Peyer's patch (tissue), 4 donors: ENCODE measurements around the gene UBE2D3. TPM values are rescaled to one million over a fixed set of nuclear protein-coding genes. Genes with fewer than 3 reads are reported as not detected.
A peak's percentile ranks its signal among the peaks of the same experiment; 100 is the strongest.

Experiments
- DNase-seq, 3 donors: peaks; one replicate each; pipeline ENCODE4 v3.0.0-alpha.2; 2017 to 2019
- H3K27ac ChIP-seq, 4 donors: fragments of 200-600 bp; sonication (generic); one replicate each; pipeline ENCODE4 v1.5.1; 2016 to 2019
- H3K27me3 ChIP-seq, 2 donors: fragments of 200-600 bp; sonication (generic); one replicate each; pipeline ENCODE4 v1.5.1; 2019
- H3K36me3 ChIP-seq, 3 donors: fragments of 200-600 bp; sonication (generic); one replicate each; pipeline ENCODE4 v1.5.1; 2016 to 2019
- H3K4me1 ChIP-seq, 4 donors: fragments of 200-600 bp; sonication (generic); one replicate each; pipeline ENCODE4 v1.5.1; 2016 to 2019
- H3K4me3 ChIP-seq, 4 donors: fragments of 200-600 bp; sonication (generic); 1 replicate in 3 of 4; 2 replicates in 1 of 4; pipeline ENCODE4 v1.5.1; 2016 to 2019; ENCODE audit warnings: mild to moderate bottlenecking in 1 of 4
- H3K9me3 ChIP-seq, 4 donors: fragments of 200-600 bp; sonication (generic); one replicate each; pipeline ENCODE4 v1.5.1; 2016 to 2019; ENCODE audit warnings: mild to moderate bottlenecking in 1 of 4
- POLR2A ChIP-seq, 2 donors: fragments of 450-650 bp; IDR thresholded peaks; one replicate each; pipeline ENCODE4 v1.5.1; 2017; ENCODE audit warnings: antibody characterized with exemption in 2 of 2, mild to moderate bottlenecking in 2 of 2, moderate library complexity in 2 of 2
- total RNA-seq, 4 donors: library from RNA; depleted of rRNA; stranded (reverse); fragments of >200 nt; gene quantifications; one replicate each; pipeline ENCODE4 v1.1.0, GENCODE V29; 2016
- TF ChIP-seq, protein P1 (sequence below), 6 experiments: fragments of 450-650 bp in 4 of 6; fragments of 200-600 bp in 2 of 6; sonication (generic) in 1 of 6; IDR thresholded peaks; one replicate each; pipeline ENCODE4 v1.5.1; 2017 to 2019; ENCODE audit warnings: antibody characterized with exemption in 6 of 6, mild to moderate bottlenecking in 3 of 6, moderate library complexity in 1 of 6

Gene UBE2D3
- total RNA-seq, 4 donors from 2014 or later, result 240 to 373 (median 308) TPM

DNA sequence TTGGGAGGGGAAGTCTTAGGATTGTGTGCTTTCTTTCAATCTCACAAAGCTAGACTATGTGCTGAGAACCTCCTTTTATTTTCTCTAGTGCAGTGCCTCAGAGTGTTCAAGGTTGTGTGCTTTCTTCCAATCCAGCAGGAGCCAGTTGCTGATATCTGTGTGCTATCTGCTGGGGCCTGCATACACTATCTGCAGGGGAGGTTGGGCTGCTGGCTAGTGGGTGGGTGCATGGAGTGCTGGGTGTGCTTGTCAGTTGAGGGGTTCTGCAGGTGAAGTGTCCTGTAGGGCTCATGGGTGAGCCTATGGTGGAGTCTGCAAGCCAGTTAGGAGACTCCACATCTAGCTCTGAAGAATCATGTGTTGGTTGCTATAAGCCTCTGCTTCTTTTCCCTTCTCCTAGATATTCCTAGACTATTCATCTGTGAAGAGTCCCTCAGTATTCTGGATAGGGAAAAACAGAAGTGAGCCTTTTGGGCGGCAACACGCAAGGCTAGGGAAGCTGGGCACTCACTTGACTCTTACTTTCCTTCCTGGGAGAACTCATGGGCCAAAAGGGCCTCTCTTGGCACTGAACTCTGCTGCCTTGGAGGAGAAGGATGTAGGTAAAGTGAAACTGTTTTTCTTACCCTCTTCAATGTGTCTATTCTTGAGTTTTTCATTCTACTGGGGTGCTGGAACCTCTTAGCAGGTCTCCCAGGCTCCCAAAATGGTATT, 33.4 kb upstream of the UBE2D3 start:
- Histone ChIP-seq H3K27ac (no peak overlapping the region), H3K4me1 (no peaks in the 10 kb centered on the region), H3K27me3 (no peaks in the 10 kb centered on the region), H3K36me3 (no peaks in the 10 kb centered on the region), H3K4me3 (no peak overlapping the region), H3K9me3 (peaks cover 0 to 4% (median 2%) of the 10 kb centered on the region in 4 donors)
- DNase-seq, result no peak
- no peak for TF ChIP-seq POLR2A (IDR thresholded peaks at IDR 0.05)
- TF ChIP-seq, protein P1, sequence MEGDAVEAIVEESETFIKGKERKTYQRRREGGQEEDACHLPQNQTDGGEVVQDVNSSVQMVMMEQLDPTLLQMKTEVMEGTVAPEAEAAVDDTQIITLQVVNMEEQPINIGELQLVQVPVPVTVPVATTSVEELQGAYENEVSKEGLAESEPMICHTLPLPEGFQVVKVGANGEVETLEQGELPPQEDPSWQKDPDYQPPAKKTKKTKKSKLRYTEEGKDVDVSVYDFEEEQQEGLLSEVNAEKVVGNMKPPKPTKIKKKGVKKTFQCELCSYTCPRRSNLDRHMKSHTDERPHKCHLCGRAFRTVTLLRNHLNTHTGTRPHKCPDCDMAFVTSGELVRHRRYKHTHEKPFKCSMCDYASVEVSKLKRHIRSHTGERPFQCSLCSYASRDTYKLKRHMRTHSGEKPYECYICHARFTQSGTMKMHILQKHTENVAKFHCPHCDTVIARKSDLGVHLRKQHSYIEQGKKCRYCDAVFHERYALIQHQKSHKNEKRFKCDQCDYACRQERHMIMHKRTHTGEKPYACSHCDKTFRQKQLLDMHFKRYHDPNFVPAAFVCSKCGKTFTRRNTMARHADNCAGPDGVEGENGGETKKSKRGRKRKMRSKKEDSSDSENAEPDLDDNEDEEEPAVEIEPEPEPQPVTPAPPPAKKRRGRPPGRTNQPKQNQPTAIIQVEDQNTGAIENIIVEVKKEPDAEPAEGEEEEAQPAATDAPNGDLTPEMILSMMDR (IDR thresholded peaks at IDR 0.05), result no peak

DNA sequence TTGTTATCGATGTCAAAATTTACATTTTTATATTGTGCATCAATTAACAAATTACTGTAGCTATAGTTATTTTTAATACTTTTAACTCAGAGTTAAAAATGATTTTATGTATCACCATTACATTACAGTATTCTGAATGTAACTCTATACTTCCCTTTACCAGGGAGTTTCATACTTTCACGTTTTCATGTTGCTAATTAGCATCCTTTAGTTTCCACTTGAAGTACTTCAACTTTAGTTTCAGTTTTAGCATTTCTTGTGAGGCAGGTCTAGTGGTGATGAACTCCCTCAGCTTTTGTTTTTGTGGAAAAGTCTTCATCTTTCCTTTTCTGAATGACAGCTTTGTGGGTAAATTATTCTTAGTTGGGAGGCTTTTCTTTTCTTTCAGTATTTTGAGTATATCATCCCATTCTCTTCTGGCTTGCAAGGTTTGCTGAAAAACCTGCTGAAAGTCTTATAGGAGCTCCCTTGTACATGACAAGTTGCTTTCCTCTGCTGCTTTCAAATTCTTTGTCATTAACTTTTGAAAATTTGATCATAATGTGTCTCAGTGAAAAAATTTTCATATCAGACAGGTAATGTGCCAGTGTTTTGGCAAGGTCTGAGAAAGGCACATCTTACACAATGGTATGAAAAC, 31.6 kb upstream of the UBE2D3 start:
- Histone ChIP-seq H3K4me1 (no peaks in the 10 kb centered on the region), H3K9me3 (peaks cover 0 to 4% (median 2%) of the 10 kb centered on the region in 4 donors), H3K27me3 (no peaks in the 10 kb centered on the region), H3K4me3 (no peak overlapping the region), H3K27ac (no peak overlapping the region), H3K36me3 (no peaks in the 10 kb centered on the region)
- TF ChIP-seq POLR2A (IDR thresholded peaks at IDR 0.05), result no peak
- TF ChIP-seq, protein P1 (IDR thresholded peaks at IDR 0.05), result no peak
- no peak for DNase-seq

- Histone ChIP-seq H3K9me3 (no peaks in the 10 kb centered on the region), H3K27me3 (no peaks in the 10 kb centered on the region), H3K4me1 (no peaks in the 10 kb centered on the region), H3K27ac (no peak overlapping the region), H3K4me3 (no peak overlapping the region), H3K36me3 (no peaks in the 10 kb centered on the region)
- no peak for DNase-seq
- no peak for TF ChIP-seq POLR2A (IDR thresholded peaks at IDR 0.05)
- TF ChIP-seq, protein P1 (IDR thresholded peaks at IDR 0.05), result no peak
These were observed 23.0 kb upstream of the UBE2D3 start for GRCh38 chr4:102850370-102850769.

- Histone ChIP-seq H3K9me3 (no peaks in the 10 kb centered on the region), H3K4me1 (no peaks in the 10 kb centered on the region), H3K27ac (no peak overlapping the region), H3K36me3 (no peaks in the 10 kb centered on the region), H3K27me3 (no peaks in the 10 kb centered on the region), H3K4me3 (no peak overlapping the region)
- no peak for DNase-seq
- TF ChIP-seq, protein P1 (IDR thresholded peaks at IDR 0.05), result peak in 1 of 6 experiments; percentile 12
- no peak for TF ChIP-seq POLR2A (IDR thresholded peaks at IDR 0.05)
These were observed 22.3 kb upstream of the UBE2D3 start for GRCh38 chr4:102849579-102850104.

DNA sequence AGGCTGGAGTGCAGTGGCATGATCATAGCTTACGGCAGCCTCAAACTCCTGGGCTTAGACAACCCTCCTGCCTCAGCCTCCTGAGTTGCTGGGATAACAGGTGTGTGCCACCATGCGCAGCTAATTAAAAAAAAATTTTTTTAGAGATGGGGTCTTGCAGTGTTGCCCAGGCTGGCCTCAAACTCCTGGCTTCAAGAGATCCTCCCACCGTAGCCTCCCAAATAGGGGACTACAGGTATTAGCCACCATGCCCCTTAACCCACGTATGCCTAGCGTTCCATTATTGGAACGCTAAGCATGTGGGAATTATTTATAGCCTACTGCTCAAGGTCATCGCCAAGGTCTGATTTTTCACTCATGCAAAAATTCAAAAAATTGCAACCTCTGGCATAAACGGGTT, 20.3 kb upstream of the UBE2D3 start:
- Histone ChIP-seq H3K4me1 (no peaks in the 10 kb centered on the region), H3K27ac (no peak overlapping the region), H3K36me3 (no peaks in the 10 kb centered on the region), H3K9me3 (no peaks in the 10 kb centered on the region), H3K27me3 (no peaks in the 10 kb centered on the region), H3K4me3 (no peak overlapping the region)
- no peak for DNase-seq
- no peak for TF ChIP-seq POLR2A (IDR thresholded peaks at IDR 0.05)
- TF ChIP-seq, protein P1 (IDR thresholded peaks at IDR 0.05), result no peak
